ENCODE measurements around the gene THSD4. TPM values are rescaled to one million over a fixed set of nuclear protein-coding genes. Genes with fewer than 3 reads are reported as not detected.

THSD4 gene
- total and polyA plus RNA-seq, 2 of the 8 experiments (the other 6 are each of a cell fraction or from before 2014, with no cell fraction given): 2.5 to 6.2 TPM

GRCh38 chr15:71647487-71647808 is 532.2 kb downstream of the THSD4 start:
- peaks cover 0 to 1% of the 10 kb centered on the region in 2 experiments for H4K20me1 ChIP-seq (replicated peaks in 1 of 2; ENCODE audit: control insufficient read depth in 1 of 2, insufficient read depth in 2 of 2, low read length in 2 of 2)

More at GRCh38 chr15:71647487-71647808, 532.2 kb downstream of the THSD4 start:
- Histone ChIP-seq H2BK20ac (ENCODE audit: low read length) (no peak overlapping the region), H3K18ac (ENCODE audit: extremely low read depth, low read length) (no peak overlapping the region), H3K14ac (ENCODE audit: insufficient read length) (no peak overlapping the region), H3K23ac (ENCODE audit: insufficient read length) (no peak overlapping the region), H3K36me3 (ENCODE audit: control insufficient read depth in 2 of 4, insufficient read depth in 4 of 4, low read length in 3 of 4) (no peaks in the 10 kb centered on the region), H3K79me1 (ENCODE audit: low read depth, low read length) (no peaks in the 10 kb centered on the region), H3K27me3 (replicated peaks in 1 of 4; ENCODE audit: control insufficient read depth in 3 of 4, extremely low read depth in 1 of 4, insufficient read depth in 3 of 4, low read length in 3 of 4) (no peaks in the 10 kb centered on the region), H3K27ac (ENCODE audit: low read depth, low read length) (no peak overlapping the region), H3K4me3 (ENCODE audit: extremely low read depth in 1 of 4, insufficient read depth in 2 of 4, low read depth in 3 of 4, low read length in 4 of 4) (no peak overlapping the region), H2BK15ac (ENCODE audit: low read length) (no peak overlapping the region), H2BK120ac (replicated peaks; ENCODE audit: low read depth, low read length) (no peak overlapping the region), H3K9me3 (ENCODE audit: insufficient read depth in 2 of 2, low read depth in 1 of 2, low read length in 1 of 2) (no peaks in the 10 kb centered on the region), H4K5ac (ENCODE audit: insufficient read length, low read depth, low read length) (no peak overlapping the region), H2BK5ac (ENCODE audit: low read depth, low read length) (no peak overlapping the region), H3K9ac (replicated peaks in 1 of 4; ENCODE audit: extremely low read depth in 1 of 4, low read depth in 3 of 4, low read length in 3 of 4) (no peak overlapping the region), H3K4me1 (replicated peaks in 1 of 4; ENCODE audit: control insufficient read depth in 3 of 4, insufficient read depth in 4 of 4, low read length in 3 of 4) (peaks cover 0 to 16% (median 5%) of the 10 kb centered on the region in 4 experiments; a peak in 4 of 7 replicates), H2BK12ac (ENCODE audit: low read depth, low read length) (no peak overlapping the region), H3K23me2 (ENCODE audit: low read depth, low read length) (no peaks in the 10 kb centered on the region), H3K56ac (replicated peaks; ENCODE audit: insufficient read length, low read depth, low read length) (no peak overlapping the region), H2AFZ (ENCODE audit: low read length) (no peak overlapping the region), H4K91ac (replicated peaks; ENCODE audit: insufficient read length, low read length) (no peak overlapping the region), H3K4ac (replicated peaks; ENCODE audit: insufficient read length, low read depth, low read length) (no peak overlapping the region), H2AK5ac (ENCODE audit: low read depth, low read length) (no peak overlapping the region), H3K4me2 (ENCODE audit: insufficient read depth in 1 of 2, low read depth in 2 of 2, low read length in 2 of 2) (no peak overlapping the region), H4K8ac (ENCODE audit: extremely low read depth, insufficient read depth, low read length) (no peak overlapping the region), H3K79me2 (ENCODE audit: control insufficient read depth in 1 of 2, insufficient read depth in 2 of 2, low read length in 2 of 2) (no peaks in the 10 kb centered on the region)
- DNase-seq (ENCODE audit: low read depth in 1 of 2, low spot score in 2 of 2): no peak
- CTCF ChIA-PET (ENCODE audit: partially characterized antibody): interaction anchor here (1.2 to 10.1 kb wide), 4 partner anchors 16 to 186 kb away, joined by 3 to 122 read pairs (median 6); no protein-coding TSS in a partner anchor
- FAIRE-seq: no peak
- TF ChIP-seq TAF1 (IDR thresholded peaks at IDR 0.05; ENCODE audit: low read depth, low read length) (no peak), KDM5A (IDR thresholded peaks at IDR 0.05; ENCODE audit: low read length) (no peak), KDM4A (IDR thresholded peaks at IDR 0.05; ENCODE audit: low read depth, low read length, severe bottlenecking) (no peak), JUN (IDR thresholded peaks at IDR 0.05; ENCODE audit: low read depth, low read length) (no peak), ATF3 (IDR thresholded peaks at IDR 0.05; ENCODE audit: insufficient read depth, low read depth, low read length) (no peak), CBX5 (IDR thresholded peaks at IDR 0.05; ENCODE audit: low read depth, low read length) (no peak)
- POLR2A ChIA-PET (ENCODE audit: partially characterized antibody): no interaction called here
- whole genome bisulfite sequencing, 2 experiments (ENCODE audit: extremely low coverage in 1 of 2, insufficient coverage in 1 of 2, insufficient read length in 1 of 2, insufficient replicate concordance in 2 of 2, low coverage in 1 of 2, low lambda C conversion rate in 2 of 2, missing lambda C conversion rate in 1 of 2): 92% methylated on average over 4 of the region's 4 CpGs; no CpG with 5 or more reads in 1 of the 2 experiments

Measured in H1 (cell line).